HG03354 (cell line): ENCODE data around the gene KCNMA1.

ENCODE experiments used
- ATAC-seq: cut with Tn5 transposase; IDR thresholded peaks from one replicate; pipeline ENCODE4 v1.9.1; 2021; ENCODE audit warnings: mild to moderate bottlenecking; ENCODE audit not compliant: unreplicated experiment, poor library complexity, severe bottlenecking

Gene KCNMA1

DNA sequence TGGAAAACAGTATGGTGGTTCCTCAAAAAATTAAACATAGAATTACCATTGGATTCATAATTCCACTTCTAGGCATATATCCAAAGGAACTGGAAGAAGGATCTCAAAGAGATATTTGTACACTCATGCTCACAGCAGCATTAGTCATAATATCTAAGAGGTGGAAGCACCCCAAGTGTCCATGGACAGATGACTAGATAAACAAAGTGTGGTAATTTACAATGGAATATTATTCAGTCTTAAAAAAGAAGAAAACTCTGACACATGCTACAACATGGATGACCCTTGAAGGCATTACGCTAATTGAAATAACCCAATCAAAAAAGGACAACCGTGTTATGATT is 594.2 kb downstream of the KCNMA1 start:
- no peak for ATAC-seq

DNA sequence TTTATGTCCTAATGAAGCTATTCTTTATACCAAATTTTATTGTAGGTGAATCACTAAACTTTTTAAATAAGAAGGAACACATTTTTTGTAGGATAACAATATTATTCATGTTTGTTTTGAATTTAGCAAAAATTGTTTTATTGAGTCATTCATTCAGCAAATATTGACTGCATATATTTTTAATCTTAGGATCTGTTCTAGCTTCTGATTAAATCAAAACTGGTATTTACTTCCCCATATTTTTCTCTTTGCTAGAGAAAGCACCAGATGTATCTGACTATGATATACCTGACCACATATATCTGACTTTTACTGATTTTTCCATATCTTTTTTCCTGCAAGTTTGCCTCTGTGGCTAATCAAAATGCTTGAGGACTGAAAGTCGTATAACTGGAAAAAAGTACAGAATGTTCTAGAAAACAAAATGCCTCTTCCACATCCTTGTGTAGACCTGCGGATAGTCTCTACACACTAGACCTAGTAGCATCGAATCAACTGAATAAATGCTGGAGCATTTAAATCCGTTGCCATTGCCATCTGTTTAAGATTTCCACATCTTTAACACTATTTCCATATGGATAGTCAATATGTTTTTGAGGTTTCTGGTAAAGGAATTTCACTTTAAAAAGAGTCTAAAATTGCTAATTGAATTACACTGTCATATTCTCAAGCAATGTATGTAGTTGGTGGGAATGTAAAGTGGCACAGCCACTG is 594.7 kb downstream of the KCNMA1 start:
- ATAC-seq, result no peak

DNA sequence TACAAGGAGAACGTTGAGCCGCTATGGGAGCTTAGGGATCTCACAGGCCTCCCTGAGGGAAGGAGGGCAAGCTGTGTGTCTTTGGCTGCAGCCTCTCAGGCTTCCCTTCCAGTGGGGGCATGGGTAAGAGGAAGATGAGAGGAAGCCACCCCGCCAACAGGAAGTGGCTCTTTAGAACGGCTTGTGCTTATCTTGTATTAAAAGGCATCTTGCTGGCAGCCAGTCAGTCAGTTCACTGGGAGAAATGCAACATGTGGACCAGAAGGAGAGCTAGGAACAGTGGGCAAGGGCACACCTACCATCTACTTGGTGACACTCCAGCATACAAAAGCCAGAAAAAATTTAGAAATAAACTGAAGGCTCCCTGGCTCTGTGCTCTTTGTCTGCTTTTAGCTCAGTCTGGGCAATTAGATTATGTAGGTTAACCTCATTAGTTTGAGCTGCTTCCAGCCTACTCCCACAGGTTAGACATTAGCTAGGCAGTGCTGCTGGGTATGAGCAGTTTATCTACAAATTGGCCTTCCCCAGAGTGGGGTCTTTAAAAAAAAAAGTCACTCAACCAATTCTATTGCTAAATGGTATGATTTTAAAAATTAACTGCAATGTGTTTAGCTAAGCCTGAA is 595.9 kb downstream of the KCNMA1 start:
- ATAC-seq, result no peak

GRCh38 chr10:77038407-77038806 is 599.2 kb downstream of the KCNMA1 start:
- ATAC-seq, result no peak

DNA sequence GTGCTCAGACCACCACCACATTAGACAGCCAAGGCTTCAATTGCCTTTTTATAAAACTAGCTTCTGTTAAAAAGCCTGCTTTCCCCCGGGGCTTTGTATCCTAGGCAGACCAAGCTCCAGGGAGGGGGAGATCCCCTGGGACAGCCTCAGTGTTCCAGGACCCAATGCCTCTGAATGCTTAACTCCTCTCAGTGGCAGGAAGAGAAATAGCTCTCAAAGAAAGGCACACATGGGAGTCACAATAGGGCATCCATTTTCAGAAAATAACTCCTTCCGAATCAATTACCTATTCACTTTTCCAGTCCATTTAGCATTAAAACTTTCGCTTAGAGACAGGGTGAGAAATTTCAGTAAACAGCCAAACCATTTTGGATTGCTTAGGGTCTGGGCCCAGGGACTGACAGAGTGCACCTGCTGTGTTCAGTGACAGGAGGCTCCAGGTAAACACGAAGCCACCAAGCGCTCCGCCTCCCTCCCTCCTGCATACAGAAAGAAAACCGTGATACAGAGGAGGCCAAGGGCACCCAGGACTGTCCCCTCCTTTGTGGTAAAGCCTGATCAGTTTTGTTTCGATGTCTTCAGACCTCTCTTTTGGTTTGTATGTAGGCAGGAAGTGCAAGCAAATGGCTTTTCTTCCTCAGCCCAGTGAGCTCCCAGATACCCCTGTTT is 599.7 kb downstream of the KCNMA1 start:
- no peak for ATAC-seq

- peak; percentile 62 for ATAC-seq
Observed at GRCh38 chr10:77036993-77037734, 600.4 kb downstream of the KCNMA1 start.

DNA sequence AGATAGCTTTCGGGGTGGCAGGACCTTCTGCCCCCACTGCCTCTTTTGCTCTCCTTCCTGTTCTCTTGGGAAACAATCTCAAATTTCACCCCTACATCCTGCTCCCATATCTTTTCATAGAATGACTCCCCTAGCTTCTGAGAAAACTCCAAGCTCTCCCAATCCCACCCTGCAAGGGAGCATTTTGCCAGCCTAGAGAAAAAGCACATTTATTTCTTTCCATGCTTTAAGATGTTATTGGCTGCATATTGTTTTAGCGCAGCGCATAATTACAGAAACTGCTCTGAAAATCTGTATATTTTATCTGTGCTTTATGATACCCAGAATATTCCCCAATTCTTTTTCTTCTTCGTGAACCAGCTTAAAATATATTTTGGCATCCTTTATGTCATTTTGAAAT is 601.3 kb downstream of the KCNMA1 start:
- ATAC-seq, result no peak

DNA sequence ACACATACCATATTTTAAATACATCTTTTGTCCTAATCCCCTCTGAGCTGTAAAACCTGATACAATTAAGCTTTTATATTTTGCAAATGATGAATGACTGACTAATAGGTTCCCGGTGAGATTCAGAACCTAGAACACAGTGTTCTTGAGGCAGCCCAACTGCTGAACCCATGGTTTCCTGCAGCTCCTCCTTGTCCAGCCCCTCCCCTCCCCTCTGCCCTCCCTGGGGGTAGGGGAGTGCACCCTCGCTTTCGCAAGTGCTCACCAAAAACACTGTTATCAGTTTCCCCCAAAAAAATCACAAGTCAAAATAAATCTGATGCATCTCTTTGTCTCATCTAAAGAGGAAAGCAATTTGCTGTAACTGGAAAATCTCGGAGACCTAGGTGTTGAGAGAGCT is 602.8 kb downstream of the KCNMA1 start:
- no peak for ATAC-seq

- ATAC-seq, result no peak
Observed at GRCh38 chr10:77034240-77034639, 603.4 kb downstream of the KCNMA1 start.

DNA sequence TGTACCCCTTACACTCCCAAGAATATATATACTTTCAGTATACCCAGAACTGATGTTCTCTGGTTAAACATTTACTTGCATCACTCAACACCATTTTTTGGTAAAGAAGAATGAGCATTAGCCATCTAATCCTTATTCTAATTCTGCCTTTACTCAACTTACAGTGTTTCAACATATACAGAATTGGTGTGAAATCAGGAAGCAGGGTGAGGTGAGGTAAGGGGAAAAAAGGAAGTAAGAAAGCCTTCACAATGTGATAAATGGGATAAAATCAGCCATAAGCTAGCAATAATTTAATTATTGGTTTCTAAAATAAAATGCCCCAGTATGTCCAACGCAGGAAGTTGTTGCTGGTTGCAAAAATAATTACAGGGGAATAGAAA is 605.4 kb downstream of the KCNMA1 start:
- ATAC-seq, result no peak

- no peak for ATAC-seq
Observed at GRCh38 chr10:77031531-77032187, 605.9 kb downstream of the KCNMA1 start.

- no peak for ATAC-seq
Observed at GRCh38 chr10:77030974-77031373, 606.6 kb downstream of the KCNMA1 start.

DNA sequence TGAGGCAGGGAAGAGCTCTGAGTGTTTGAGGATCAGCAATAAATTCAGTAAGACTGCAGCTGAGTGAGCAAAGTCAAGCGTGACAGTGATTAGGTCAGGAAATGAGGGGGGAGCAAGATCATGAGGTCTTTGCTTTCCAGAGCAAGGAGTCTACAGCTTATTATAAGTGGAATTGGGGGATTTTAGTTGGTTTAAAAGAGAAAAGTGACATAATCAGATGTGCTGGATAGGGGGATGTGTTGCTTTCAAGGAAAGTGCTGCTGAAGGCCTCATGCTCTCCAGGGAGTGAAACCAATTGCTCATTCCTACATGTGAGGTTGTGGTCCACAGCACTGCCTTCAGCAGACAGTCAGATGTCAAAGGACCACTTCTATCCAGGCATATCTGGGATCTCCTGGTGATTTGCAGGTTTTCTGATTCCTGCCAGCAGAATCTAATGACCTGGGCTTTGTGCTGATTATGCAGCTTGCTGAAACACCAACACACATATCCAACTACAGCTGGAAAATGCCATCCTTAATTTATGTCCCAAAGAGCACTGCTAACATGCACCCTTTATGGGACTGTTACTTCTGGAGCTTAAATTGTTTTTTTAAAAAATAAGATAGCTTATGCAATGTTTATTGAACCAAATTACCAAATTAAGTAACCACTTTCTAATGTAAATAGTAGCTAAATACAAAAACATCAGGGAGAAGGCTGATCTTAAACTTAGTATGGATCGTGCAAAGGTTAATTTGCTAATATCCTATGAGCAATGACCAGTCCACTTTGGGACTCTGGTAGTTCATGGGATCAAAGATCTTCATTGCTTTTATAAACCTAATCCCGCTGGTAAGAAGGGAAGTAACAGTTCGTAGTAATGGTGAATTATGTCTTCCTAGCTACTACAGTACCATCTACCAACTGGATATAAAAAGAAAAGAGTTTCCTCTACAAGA is 607.6 kb downstream of the KCNMA1 start:
- no peak for ATAC-seq

GRCh38 chr10:77028042-77028441 is 609.6 kb downstream of the KCNMA1 start:
- no peak for ATAC-seq

GRCh38 chr10:77027576-77027975 is 610.0 kb downstream of the KCNMA1 start:
- peak; percentile 95 for ATAC-seq

GRCh38 chr10:77027141-77027540 is 610.5 kb downstream of the KCNMA1 start:
- ATAC-seq, result peak; percentile 4

GRCh38 chr10:77026148-77026547 is 611.5 kb downstream of the KCNMA1 start:
- no peak for ATAC-seq

- ATAC-seq, result no peak
Observed at GRCh38 chr10:77024461-77024860, 613.1 kb downstream of the KCNMA1 start.

- ATAC-seq, result no peak
Observed at GRCh38 chr10:77023396-77023795, 614.2 kb downstream of the KCNMA1 start.
